SU-DHL-6 (cell line): ENCODE results near the gene HPSE.

ENCODE experiments used
- H2AFZ ChIP-seq: fragments of 200-600 bp; sonication (generic); 2 replicates; pipeline ENCODE4 v1.6.1; 2014; ENCODE audit warnings: low read depth, mild to moderate bottlenecking, moderate library complexity, mixed read lengths, antibody characterized with exemption, low read length; ENCODE audit not compliant: severe bottlenecking
- H3F3A ChIP-seq: fragments of 200-600 bp; shearing (Covaris generic); 2 replicates; pipeline ENCODE4 v1.6.0; 2016; ENCODE audit warnings: antibody characterized with exemption, mild to moderate bottlenecking; ENCODE audit not compliant: insufficient read depth
- H3K27ac ChIP-seq: fragments of 200-600 bp; sonication (generic); 2 replicates; pipeline ENCODE4 v1.5.1; 2016; ENCODE audit warnings: low read depth, mild to moderate bottlenecking, low read length, moderate library complexity, mixed read lengths
- H3K27me3 ChIP-seq: fragments of 200-600 bp; sonication (generic), shearing (Covaris generic); 2 replicates; pipeline ENCODE4 v1.6.0; 2014; ENCODE audit warnings: mild to moderate bottlenecking, low read length
- H3K36me3 ChIP-seq: fragments of 200-600 bp; sonication (generic); 2 replicates; pipeline ENCODE4 v1.6.1; 2014; ENCODE audit warnings: mild to moderate bottlenecking, low read length, mixed read lengths
- H3K4me2 ChIP-seq: fragments of 300-600, 200-600 bp; shearing (Covaris generic), sonication (generic); 2 replicates; pipeline ENCODE4 v1.6.0; 2014; ENCODE audit warnings: low read length, low read depth, mild to moderate bottlenecking; ENCODE audit not compliant: poor library complexity, severe bottlenecking
- H3K4me3 ChIP-seq: fragments of 200-600 bp; sonication (generic); 2 replicates; pipeline ENCODE4 v1.5.1; 2014; ENCODE audit warnings: antibody characterized with exemption, low read length, mild to moderate bottlenecking, mixed read lengths; ENCODE audit not compliant: insufficient read depth, poor library complexity, severe bottlenecking
- H3K79me2 ChIP-seq: fragments of 200-600 bp; sonication (generic); 2 replicates; pipeline ENCODE4 v1.6.1; 2014; ENCODE audit warnings: mild to moderate bottlenecking, low read length, moderate library complexity; ENCODE audit not compliant: insufficient read depth
- H3K9ac ChIP-seq: fragments of 200-600 bp; sonication (generic); 2 replicates; pipeline ENCODE4 v1.7.0; 2014; ENCODE audit warnings: mild to moderate bottlenecking, low read length
- H3K9me2 ChIP-seq: fragments of 200-600 bp; sonication (generic); replicated peaks from 2 replicates; pipeline ENCODE4 v1.6.1; 2014; ENCODE audit warnings: low read length; ENCODE audit not compliant: insufficient read depth
- H3K9me3 ChIP-seq: fragments of 200-600 bp; sonication (generic); 2 replicates; pipeline ENCODE4 v1.6.1; 2014; ENCODE audit warnings: low read length, mixed read lengths; ENCODE audit not compliant: insufficient read depth
- H4K20me1 ChIP-seq: fragments of 200-600 bp; sonication (generic); 2 replicates; pipeline ENCODE4 v1.6.1; 2014; ENCODE audit warnings: low read depth, mild to moderate bottlenecking, antibody characterized with exemption, low read length, moderate library complexity, mixed read lengths
- EZH2phosphoT487 ChIP-seq: fragments of 200-600 bp; sonication (generic), shearing (Covaris generic); conservative IDR thresholded peaks from 2 replicates; pipeline ENCODE4 v1.6.1; 2018; ENCODE audit warnings: mild to moderate bottlenecking, antibody characterized with exemption, low read length, moderate library complexity, mixed read lengths
- TF ChIP-seq, protein P1 (sequence below): fragments of 200-600 bp; sonication (generic); IDR thresholded peaks from one replicate; pipeline ENCODE4 v1.5.1; 2017; ENCODE audit warnings: antibody characterized with exemption, mild to moderate bottlenecking, low read length, moderate library complexity; ENCODE audit not compliant: insufficient read depth, poor library complexity, severe bottlenecking

The HPSE gene

DNA sequence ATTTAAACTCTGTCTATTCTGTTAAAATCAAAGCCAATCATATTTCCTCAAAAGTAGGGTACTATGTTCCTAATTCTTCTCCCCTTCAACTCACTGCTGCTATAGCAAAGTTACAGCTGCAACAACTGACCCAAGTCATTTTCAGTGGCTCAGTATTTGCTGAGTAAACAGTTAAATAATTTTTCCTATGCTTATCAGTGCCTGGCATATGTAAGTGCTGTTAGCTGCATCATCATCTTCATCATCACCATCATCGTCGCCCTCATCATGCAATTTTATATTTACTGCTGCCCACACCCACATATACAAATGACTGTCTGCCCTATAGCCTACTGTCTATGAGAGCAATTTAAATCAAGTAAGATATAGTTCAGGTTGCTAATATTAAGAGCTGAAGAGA is 72.0 kb downstream of the HPSE start:
- TF ChIP-seq, protein P1, sequence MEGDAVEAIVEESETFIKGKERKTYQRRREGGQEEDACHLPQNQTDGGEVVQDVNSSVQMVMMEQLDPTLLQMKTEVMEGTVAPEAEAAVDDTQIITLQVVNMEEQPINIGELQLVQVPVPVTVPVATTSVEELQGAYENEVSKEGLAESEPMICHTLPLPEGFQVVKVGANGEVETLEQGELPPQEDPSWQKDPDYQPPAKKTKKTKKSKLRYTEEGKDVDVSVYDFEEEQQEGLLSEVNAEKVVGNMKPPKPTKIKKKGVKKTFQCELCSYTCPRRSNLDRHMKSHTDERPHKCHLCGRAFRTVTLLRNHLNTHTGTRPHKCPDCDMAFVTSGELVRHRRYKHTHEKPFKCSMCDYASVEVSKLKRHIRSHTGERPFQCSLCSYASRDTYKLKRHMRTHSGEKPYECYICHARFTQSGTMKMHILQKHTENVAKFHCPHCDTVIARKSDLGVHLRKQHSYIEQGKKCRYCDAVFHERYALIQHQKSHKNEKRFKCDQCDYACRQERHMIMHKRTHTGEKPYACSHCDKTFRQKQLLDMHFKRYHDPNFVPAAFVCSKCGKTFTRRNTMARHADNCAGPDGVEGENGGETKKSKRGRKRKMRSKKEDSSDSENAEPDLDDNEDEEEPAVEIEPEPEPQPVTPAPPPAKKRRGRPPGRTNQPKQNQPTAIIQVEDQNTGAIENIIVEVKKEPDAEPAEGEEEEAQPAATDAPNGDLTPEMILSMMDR: no peak
- no peak for TF ChIP-seq EZH2phosphoT487
- Histone ChIP-seq H3K4me3 (no peak overlapping the region), H3K79me2 (no peaks in the 10 kb centered on the region), H3K27me3 (no peaks in the 10 kb centered on the region), H3F3A (no peaks in the 10 kb centered on the region), H3K9me3 (no peaks in the 10 kb centered on the region), H4K20me1 (no peaks in the 10 kb centered on the region), H3K4me2 (no peak overlapping the region), H3K36me3 (no peaks in the 10 kb centered on the region), H3K27ac (no peak overlapping the region), H3K9ac (no peak overlapping the region), H3K9me2 (no peaks in the 10 kb centered on the region), H2AFZ (no peak overlapping the region)

DNA sequence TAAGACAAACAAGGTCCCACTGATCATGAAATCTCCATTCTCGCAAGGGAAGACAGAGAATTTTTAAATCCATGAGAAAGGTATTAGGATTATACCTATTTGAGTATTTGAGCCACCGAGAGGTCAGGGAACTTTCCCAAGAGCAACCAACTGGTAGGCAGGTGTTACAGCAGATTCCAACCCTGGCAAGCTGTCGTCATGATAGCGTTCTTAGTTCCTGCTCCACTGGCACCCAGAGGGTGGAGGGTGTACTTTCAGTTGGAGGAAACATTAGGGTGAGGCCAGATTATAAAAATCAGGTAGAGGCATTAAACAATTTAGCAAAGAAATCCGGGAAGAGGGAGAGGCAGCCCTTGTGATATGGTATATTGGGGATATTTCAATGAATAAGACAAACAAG is 73.3 kb downstream of the HPSE start:
- H3K27me3 ChIP-seq: no peaks in the 10 kb centered on the region
- H3K27ac ChIP-seq: no peak overlapping the region
- no peak overlapping the region for H3K4me3 ChIP-seq
- no peaks in the 10 kb centered on the region for H3F3A ChIP-seq
- H2AFZ ChIP-seq: no peak overlapping the region
- H3K9me2 ChIP-seq: no peaks in the 10 kb centered on the region
- no peaks in the 10 kb centered on the region for H4K20me1 ChIP-seq
- no peaks in the 10 kb centered on the region for H3K79me2 ChIP-seq
- H3K4me2 ChIP-seq: no peak overlapping the region
- TF ChIP-seq, protein P1: no peak
- no peak for TF ChIP-seq EZH2phosphoT487
- H3K9ac ChIP-seq: no peak overlapping the region
- no peaks in the 10 kb centered on the region for H3K9me3 ChIP-seq
- no peaks in the 10 kb centered on the region for H3K36me3 ChIP-seq

DNA sequence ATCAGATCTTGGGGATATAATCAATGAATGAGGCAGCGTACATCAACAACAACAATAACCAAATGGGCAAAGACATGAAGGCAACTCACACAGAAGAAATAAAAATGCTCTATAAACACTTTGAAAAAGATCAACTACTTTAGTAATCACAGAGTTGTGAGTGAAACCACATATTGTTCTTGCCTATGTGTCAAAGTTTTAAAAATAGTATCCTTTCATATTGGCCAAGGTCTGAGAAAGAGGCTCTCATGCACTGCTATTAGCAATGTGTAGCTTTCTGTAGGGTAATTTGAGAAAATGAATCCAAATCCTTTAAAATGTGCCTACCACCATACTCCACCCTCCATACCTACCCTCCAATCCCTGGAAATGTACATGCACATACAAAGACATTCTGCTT is 75.1 kb downstream of the HPSE start:
- Histone ChIP-seq H3K4me3 (no peak overlapping the region), H4K20me1 (no peaks in the 10 kb centered on the region), H3K36me3 (no peaks in the 10 kb centered on the region), H3K9ac (no peak overlapping the region), H3K4me2 (no peak overlapping the region), H3K27ac (no peak overlapping the region), H3K79me2 (no peaks in the 10 kb centered on the region), H3K9me2 (no peaks in the 10 kb centered on the region), H3F3A (no peaks in the 10 kb centered on the region), H3K9me3 (no peaks in the 10 kb centered on the region), H3K27me3 (no peaks in the 10 kb centered on the region), H2AFZ (no peak overlapping the region)
- TF ChIP-seq, protein P1: no peak
- no peak for TF ChIP-seq EZH2phosphoT487

DNA sequence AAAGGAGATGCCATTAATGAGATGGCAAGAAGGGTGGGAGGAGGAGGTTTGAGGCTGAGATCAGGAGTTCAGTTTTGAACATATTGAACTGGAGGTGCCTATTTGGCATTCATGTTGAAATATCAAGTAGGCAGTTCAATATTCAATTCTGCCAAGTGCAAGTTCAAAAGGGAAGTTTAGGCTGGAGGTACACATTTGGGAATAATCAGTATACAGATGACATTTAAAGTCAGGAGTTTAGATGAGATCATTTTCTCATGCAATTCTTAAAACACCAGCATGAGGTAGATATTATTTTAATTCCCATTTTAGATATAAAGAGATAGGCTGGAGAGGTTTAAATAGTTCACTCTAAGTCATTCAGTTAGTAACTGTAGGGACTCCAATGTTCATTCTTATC is 76.2 kb downstream of the HPSE start:
- Histone ChIP-seq H3F3A (no peaks in the 10 kb centered on the region), H3K9me2 (no peaks in the 10 kb centered on the region), H3K27me3 (no peaks in the 10 kb centered on the region), H3K9me3 (no peaks in the 10 kb centered on the region), H3K79me2 (no peaks in the 10 kb centered on the region), H3K27ac (no peak overlapping the region), H3K9ac (no peak overlapping the region), H3K4me2 (no peak overlapping the region), H4K20me1 (no peaks in the 10 kb centered on the region), H2AFZ (no peak overlapping the region), H3K36me3 (no peaks in the 10 kb centered on the region), H3K4me3 (no peak overlapping the region)
- no peak for TF ChIP-seq EZH2phosphoT487
- TF ChIP-seq, protein P1: no peak
